Fibroblast of pulmonary artery (primary cell): Measurements from ENCODE around the gene ZFHX3.
"Not testable (repeated sequence)": the region's sequence is repeated elsewhere in the genome, so short reads cannot be mapped to it uniquely, and the experiment has no call there.

Experiments
- DNase-seq: peaks from one replicate; pipeline ENCODE4 v3.0.0-alpha.2; 2010; ENCODE audit warnings: low read depth
- H3K4me3 ChIP-seq: replicated peaks from 2 replicates; pipeline ENCODE4 v1.5.1; 2011; ENCODE audit warnings: low read depth, mild to moderate bottlenecking, control low read depth, low read length, moderate library complexity
- CTCF ChIP-seq: IDR thresholded peaks from 2 replicates; pipeline ENCODE4 v1.5.1; 2011; ENCODE audit warnings: mild to moderate bottlenecking, control low read depth, low read length, inconsistent platforms; ENCODE audit errors: missing control alignments

The ZFHX3 gene

GRCh38 chr16:73080931-73081330, 33.0 kb upstream of the ZFHX3 start:
- TF ChIP-seq CTCF: no peak
- no peak for DNase-seq
- no peak overlapping the region for H3K4me3 ChIP-seq

- DNase-seq: no peak
- TF ChIP-seq CTCF: no peak
- no peak overlapping the region for H3K4me3 ChIP-seq
Observed at GRCh38 chr16:73076324-73076810, 28.4 kb upstream of the ZFHX3 start.

GRCh38 chr16:73074382-73074781, 26.5 kb upstream of the ZFHX3 start:
- no peak overlapping the region for H3K4me3 ChIP-seq
- TF ChIP-seq CTCF: no peak
- no peak for DNase-seq

- DNase-seq: not testable (repeated sequence)
Observed at GRCh38 chr16:73072051-73072450, 24.1 kb upstream of the ZFHX3 start.

GRCh38 chr16:73071131-73071940, 23.4 kb upstream of the ZFHX3 start:
- no peak for TF ChIP-seq CTCF
- peak; percentile 57 for DNase-seq
- H3K4me3 ChIP-seq: no peak overlapping the region

More at GRCh38 chr16:73072051-73072450, 24.1 kb upstream of the ZFHX3 start:
- not testable (repeated sequence) for H3K4me3 ChIP-seq

GRCh38 chr16:73069581-73070262, 21.8 kb upstream of the ZFHX3 start:
- TF ChIP-seq CTCF: no peak
- no peak overlapping the region for H3K4me3 ChIP-seq
- no peak for DNase-seq

- TF ChIP-seq CTCF: no peak
- no peak overlapping the region for H3K4me3 ChIP-seq
- DNase-seq: peak; percentile 97
Observed at GRCh38 chr16:73068541-73069401, 20.8 kb upstream of the ZFHX3 start.
